Measurements from ENCODE around the gene IRAK2.
"Not testable (repeated sequence)": the region's sequence is repeated elsewhere in the genome, so short reads cannot be mapped to it uniquely, and the experiment has no call there.

The IRAK2 gene

DNA sequence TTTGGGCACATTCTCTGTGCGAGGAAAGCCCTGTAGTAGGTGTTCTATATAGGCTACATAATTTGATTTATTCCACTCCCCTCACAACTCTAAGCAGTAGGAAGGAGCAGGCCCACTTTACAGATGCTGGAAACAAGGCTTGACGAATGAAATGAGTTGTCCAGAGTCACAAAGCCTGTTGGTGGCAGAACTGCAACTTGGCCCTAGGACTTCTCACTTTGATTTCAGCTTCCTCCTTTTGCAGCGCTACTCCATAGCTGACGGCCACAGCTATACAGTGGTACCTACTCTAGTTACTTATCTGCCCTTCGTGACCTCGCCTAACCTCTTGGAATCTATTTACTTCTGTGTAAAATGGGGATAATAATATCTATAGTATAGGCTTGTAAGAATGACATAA, 2.5 kb upstream of the IRAK2 start:
- DNase-seq, result no peak

DNA sequence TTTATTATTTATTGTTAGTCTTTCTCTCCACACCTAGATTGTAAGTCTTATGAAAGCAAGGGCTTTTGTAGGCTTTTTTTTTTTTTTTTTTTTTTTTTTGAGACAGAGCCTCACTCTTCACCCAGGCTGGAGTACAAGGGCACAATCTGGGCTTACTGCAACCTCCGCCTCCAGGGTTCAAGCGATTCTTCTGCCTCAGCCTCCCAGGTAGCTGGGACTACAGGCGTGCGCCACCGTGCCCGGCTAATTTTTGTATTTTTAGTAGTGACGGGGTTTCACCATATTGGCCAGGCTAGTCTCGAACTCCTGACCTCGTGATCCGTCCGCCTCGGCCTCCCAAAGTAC, 546 bp upstream of the IRAK2 start:
- not testable (repeated sequence) for DNase-seq

DNA sequence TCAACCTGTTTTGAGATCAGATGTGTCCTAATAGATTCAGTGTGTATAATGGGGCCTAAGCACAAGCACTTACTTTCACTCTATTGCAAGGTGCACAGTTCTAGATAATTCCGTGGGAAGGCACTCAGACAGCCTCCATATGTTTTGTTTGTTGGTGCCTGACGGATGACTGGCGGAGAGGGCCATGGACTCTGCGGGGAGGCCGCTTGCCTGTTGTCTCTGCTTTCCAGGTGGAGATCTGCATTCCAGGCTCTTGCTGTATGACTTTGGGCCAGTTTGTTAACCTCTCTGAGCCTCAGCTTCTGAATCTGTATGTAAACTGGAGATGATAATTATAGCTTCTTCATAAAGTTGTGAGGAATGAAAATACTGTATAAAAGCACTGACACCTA, 1.5 kb downstream of the IRAK2 start:
- no peak for DNase-seq

DNA sequence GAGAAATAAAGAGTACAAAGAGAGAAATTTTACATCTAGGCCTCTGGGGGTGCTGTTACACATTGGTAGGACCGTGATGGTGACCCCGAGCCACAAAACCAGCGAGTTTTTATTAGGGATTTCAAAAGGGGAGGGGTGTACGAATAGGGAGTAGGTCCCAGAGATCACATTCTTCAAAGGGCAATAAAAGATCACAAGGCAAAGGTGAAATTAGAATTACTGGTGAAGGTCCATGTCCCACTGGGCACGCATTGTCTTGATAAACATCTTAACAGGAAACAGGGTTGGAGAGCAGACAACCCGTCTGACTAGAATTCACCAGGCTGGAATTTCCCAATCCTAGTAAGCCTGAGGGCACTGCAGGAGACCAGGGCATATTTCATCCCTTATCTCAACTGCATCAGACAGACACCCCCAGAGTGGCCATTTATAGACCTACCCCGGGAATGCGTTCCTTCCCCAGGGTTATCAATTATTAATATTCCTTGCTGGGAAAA, 4.3 kb downstream of the IRAK2 start:
- no peak for DNase-seq

DNA sequence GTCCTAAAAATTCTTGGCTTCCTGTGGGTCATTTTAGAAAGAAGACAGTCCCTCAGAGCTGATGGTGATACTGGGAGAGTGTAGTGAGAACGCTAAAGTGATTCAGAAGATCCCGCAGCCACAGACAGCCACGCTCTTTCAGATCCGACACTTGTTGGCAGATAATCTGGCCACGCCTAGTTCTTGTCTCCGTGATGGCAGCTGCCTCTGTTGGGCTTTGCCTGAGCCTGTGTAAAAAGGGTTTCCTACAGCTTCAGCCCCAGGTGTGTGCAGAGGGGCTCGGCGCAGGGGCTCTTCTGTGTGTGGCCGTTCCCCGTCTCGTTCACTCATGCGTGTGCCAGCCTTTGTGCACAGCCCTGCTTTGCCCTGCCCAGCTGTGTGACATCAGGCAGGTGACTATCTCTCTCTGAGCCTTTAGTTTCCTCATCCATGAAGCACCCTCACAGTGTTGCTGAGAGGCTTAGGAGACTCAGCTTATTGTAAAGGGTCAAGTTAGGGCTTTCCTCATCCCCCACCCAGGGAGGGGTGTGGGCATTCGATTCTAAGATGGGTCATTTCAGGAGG, 6.3 kb downstream of the IRAK2 start:
- DNase-seq, result no peak

DNA sequence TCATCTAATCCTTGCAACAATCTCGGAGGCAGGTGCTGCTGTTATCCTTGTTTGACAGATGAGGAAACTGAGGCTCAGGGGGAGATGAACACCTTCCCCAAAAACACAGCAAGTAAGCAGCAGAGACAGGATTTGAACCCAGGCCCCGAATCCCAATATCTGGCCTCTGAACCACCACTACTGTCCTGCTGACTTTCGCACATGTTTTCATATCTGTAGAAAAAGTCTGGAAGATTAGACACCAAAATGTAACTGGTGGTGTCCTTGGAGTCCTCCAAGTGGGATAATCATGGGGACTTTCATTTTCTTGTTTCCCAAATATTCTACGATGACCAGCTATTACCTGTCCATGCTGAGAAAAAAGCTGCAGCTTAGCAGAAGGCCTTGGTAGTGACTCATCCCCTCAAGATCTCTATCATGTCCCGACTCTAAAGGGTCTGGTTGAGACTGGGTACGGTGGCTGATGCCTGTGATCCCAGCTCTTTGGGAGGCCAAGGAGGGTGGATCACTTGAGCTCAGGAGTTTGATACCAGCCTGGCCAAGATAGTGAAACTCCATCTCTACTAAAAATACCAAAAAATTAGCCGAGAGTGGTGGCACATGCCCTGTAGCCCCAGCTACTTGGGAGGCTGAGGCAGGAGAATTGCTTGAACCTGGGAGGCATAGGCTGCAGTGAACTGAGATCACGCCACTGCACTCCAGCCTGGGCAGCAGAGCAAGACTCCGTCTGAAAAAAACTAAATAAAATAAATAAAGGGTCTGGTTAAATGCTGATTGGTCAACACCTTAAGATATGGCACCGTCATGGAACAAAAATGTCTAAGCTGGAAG, 8.6 kb downstream of the IRAK2 start:
- no peak for DNase-seq

DNA sequence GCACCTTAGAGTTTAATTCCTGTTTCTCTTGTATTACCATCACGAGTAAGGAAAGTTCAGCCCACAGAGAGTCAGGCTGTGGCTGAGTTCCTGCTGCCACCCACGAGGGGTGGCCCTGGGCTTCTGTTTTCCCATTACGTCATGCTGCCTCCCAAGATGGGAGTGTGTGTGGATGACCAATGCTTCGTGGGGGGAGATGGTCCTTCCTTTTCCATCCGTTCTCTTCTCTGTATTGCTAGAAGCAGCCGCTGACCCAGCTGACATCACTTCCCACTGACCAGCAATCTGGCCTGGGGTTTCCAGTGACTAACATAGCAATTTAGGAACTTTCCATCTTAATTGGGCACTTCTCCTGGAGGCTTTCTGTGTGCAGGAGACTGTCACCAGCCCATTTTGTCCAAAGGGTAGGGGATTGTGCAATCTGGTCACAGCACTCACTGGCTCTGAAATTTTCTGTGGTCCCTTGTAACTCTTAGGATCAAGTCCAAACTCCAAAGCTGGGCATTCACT, 9.3 kb downstream of the IRAK2 start:
- no peak for DNase-seq

DNA sequence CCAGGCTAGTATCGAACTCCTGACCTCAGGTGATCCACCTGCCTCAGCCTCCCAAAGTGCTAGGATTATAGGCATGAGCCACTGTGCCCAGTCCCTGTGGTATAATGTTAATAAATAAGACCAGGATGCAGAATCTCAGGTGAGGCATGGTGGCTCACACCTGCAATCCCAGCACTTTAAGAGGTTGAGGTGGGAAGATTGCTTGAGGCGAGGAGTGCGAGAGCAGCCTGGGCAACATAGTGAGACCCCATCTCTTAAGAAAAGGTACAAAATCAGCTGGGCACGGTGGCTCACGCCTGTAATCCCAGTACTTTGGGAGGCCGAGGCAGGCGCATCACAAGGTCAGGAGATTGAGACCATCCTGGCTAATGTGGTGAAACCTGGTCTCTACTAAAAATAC, 10.6 kb downstream of the IRAK2 start:
- DNase-seq, result not testable (repeated sequence)

DNA sequence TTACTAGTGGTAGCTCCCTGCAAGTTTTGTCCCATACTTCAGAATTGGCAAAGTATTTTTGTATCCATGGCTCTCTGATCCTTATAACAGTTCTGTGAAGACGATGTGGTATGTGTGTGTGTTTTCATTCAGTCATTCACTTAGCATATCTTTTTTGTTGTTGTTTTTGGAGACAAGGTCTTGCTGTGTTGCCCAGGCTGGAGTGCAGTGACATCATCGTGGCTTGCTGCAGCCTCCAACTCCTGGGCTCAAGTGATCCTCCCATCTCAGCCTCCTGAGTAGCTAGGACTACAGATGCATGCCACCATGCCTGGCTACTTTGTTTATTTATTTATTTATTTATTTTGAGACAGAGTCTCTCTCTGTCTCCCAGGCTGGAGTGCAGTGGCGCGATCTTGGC, 11.4 kb downstream of the IRAK2 start:
- DNase-seq, result not testable (repeated sequence)

DNA sequence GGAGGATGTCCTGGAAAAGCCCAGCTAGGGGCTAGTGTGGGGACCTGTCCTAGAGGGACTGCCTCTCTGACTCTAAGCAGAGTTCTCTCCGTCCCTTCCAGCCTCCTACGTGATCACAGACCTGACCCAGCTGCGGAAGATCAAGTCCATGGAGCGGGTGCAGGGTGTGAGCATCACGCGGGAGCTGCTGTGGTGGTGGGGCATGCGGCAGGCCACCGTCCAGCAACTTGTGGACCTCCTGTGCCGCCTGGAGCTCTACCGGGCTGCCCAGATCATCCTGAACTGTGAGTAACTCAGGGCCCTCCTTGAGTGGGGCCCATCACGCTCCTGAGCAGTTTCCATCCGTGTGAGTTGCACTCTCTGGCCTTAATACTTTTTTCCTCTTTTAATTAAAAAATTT, 13.0 kb downstream of the IRAK2 start:
- DNase-seq, result no peak

DNA sequence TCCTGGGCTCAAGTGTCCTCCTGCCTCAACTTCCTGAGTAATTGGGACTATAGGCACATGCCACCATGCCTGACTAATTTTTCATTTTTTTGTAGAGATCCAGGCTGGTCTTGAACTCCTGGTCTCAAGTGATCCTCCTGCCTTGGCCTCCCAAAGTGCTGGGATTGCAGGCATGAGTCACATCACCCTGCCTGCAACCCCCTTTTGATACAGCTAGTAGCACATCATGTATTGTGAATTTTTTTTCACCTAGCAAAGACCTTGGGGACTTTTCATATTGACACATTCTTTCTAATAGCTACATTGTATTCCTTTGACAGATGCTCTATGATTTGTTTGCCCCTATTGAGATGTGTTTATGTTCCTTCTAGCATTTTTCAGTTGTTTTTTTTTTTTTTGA, 14.2 kb downstream of the IRAK2 start:
- DNase-seq, result no peak

DNA sequence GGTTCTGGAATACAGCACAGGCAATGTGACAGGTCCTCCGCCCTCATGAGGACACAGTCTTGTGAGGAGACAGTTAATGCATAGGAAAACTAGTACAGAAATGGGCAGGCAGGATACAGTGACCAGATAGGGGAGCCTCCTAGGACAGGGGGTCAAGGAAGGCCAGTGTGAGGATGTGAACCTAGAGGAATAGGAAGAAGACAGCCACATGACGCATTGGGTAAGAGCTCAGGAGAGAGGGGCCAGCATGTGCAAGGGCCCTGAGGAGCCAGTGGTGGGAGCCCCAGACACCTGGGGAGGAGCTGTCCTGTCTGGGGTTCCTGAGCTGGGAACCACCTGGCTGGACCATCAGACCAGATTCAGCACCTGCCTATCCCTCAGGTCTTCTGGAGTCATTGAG, 15.6 kb downstream of the IRAK2 start:
- DNase-seq, result no peak

DNA sequence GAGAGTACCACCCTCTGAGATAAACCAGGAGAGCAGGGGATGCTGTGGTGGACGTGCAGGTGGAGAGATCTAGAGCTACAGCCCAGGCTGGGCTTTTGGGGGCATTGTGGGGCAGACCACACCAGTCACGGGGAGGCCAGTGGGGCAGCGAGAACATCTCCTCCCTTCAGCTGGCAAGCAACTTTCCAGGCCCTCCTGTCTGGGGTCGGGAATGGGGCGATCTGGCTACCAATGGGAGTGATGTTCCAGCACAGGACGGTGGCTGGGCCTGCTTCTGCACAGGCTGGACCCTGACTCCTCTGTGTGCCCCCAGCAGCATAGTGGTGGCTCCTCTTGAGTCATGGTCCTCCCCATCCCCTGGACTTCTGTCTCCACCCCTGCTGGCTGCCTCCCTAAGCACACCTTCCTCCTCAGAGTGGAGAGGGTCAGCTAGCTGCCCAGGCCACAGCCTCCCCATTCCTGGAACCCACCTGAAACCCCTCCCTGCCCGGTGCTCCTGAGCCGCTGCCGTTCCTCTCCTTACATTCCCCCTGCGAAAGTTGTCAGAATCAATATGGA, 16.1 kb downstream of the IRAK2 start:
- DNase-seq, result no peak

DNA sequence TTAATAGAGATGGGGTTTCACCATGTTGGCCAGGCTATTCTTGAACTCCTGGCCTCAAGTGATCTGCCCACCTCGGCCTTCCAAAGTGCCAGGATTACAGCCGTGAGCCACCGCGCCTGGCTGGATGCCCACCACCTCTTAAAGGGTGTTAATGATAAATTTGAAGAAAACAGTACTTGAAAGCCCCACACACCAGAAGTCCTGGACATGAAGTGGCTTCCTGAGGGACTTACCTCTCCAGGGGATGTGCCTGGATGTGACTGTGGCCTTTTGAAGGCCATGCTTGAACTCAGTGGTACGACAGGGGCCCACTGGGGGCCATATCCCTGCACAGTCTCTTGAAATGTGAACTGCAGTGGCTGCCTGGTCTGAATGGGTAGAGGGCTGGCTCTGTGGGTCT, 18.2 kb downstream of the IRAK2 start:
- no peak for DNase-seq

DNA sequence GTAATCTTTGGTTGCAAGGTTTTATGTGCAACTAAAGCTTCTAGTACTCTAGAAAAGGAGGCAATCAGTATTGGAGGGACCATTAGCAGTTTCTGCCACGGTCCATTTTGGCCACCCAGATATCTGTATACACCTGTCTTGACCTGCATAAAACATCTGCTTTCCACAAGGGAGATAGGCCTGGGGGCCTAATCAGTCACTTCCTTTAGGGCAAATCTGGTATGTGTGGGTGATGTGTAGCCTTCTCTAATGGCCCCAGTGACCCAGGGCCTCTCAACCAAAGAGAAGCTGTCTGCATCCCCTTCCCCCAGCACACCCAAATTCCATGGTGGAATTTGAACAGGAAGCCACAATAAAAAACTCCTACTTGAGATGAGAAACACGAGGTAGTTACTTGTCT, 19.5 kb downstream of the IRAK2 start:
- DNase-seq, result no peak

DNA sequence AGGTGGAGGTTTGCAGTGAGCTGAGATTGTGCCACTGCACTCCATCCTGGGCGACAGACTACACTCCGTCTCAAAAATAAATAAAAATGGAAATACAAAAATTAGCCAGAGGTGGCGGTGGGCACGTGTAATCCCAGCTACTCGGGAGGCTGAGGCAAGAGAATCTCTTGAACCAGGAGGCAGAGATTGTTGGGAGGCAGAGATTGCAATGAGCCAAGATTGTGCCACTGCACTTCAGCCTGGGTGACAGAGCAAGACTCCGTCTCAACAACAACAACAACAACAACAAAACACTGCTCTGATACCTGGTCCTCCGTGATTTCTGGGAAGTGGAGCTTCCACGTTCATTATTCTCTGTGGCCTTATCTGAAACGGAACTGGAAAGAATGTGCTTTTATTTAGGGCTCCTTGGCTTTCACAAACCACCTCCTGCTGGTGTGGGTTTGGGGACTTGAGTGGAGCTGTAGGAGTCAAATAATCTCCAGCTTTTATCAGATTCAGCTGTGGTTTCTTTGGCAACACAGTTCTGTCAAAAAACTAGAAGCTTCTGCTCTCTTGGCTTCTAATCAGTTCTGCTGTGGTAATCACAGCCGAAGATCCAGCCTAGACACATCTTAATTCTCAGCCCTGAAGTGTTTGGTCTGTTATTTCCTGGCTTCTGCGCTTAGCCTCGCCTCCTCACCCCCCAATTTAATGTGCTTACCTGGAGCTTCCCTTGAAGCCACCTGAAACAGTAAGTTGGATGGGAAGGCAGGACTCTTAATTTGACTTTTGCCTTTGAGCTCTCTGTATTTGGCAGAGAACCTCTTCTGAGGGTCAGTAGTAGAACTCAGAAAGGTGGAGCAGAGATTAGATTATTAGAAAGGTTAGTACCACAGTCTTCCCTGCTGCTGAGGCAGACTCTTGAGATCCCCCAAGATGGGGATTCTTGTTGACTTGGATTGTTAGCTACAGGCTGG, 21.4 kb downstream of the IRAK2 start:
- DNase-seq, result no peak

DNA sequence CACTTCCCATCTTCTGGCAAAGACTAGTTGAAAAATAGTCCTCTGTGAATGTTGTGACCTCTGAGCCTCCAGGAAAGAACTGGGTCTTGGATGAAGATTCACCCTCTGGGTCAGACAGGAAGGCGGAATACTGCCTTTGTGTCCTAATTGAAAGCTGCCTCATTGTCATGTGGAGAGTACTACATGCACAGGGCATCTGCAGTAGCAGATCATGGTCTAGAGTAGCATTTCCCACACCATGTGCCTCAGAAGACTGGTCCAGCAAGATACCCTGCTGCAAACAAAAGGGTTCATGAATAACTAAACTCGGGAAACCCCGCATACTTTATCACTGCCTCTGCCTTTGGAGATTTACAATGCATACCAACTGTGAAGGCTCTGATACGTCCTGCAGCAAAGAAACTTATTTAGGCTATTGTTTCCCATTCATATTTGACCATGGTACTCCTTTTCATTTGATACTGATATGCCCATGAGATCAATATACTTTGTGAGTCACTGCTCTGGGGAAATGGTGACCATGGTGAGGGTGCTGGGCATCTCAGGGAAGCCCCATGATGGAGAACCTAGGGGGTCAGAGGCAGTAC, 22.7 kb downstream of the IRAK2 start:
- no peak for DNase-seq

DNA sequence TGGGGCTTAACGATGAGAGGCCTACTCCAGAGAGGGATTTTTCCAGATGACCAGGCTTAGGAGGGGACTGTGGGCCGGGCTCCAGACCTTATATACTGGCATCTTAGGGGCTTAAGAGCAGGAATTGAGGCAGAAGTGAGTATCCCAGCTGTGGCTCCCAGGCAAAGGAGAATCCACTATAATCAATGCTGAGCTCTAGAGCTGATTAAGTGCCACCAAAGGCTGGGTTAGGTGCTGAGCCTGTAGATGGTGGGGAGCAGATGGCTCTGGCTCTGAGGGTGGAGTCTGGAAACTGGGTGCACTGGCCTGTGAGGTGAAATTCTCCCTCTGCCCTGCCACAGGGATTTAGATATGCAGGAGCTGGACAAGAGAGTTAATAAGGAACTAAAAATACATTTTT, 23.2 kb downstream of the IRAK2 start:
- no peak for DNase-seq

DNA sequence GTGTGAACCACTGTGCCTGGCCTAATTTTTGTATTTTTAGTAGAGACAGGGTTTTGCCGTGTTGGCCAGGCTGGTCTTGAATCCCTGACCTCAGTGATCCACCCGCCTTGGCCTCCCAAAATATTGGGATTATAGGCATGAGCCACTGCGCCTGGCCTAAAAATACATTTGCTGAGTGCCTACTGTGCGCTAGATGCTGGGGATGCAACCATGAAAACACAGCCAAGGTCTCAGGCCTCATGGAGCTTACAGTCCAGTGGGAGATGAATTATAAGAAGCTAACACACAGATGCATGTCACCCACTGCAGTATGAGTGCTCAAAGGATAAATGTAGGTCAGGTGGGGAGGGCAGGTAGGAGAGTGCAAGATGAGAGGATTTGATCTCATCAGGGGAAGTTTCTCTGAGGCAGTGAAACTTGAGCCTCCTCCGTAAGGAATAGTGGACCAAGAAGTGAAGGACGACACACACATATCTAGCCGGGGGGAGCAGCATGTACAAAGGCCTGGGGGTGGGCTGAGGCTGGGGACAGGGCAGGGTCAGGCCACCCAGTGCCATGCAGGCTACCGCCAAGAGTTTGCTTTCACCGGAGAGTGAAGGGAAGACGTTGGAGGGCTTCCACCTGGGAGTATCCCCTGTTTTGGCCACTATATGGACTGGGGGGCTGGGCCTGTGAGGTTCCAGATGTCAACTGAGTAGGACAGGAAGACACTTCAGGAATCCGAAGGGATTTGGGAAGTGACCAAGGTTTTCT, 24.3 kb downstream of the IRAK2 start:
- no peak for DNase-seq

DNA sequence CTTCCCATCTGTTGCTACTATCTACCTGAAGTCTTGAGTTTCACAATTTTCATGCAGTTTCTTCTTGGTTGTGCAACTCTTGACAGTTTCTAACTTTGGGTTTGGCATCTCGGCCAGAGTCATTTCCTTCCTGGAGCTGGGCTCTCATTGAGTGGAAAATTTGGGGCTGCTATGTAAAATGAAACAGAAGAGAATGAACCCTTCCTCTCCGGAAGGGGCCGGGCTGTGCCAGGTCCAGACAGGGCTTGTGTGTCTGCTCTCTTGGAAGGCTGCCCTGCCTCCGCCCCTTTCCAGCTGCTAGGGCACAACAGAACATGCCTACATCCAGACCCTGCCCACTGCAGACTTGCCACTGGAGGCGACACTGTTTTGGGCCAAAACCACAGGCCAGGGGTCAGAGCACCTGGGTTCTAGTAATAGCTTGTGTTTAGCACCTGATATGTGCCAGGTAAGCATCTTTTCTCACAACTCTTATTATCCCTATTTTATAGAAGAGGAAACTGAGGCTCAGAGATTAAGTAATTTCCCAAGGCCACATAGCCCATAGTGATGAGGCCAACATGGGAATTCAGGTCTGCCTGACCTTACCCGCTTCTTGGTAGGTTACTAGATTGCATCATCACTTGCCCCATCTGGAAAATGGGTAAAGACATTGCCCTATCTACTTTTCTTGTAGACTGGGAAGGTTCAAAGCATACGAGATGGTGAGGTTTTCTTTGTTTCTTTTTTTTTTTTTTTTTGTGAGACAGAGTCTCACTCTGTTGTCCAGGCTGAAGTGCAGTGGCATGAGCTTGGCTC, 25.0 kb downstream of the IRAK2 start:
- no peak for DNase-seq
